Natural killer cell (primary cell): ENCODE measurements around the gene CARD6. TPM values are rescaled to one million over a fixed set of nuclear protein-coding genes. Genes with fewer than 3 reads are reported as not detected.

Experiments used
- ATAC-seq, 3 donors: fragments of 150-1000 bp in 2 of 3; fragments of 200-7000 bp in 1 of 3; cut with Tn5 transposase; 1 replicate in 1 of 3; 2 replicates in 2 of 3; pipeline ENCODE4 v1.10.0; 2021; ENCODE audit warnings: mild to moderate bottlenecking in 2 of 3, moderate library complexity in 2 of 3
- DNase-seq, 2 donors: peaks; one replicate each; pipeline versions ENCODE4 v3.0.0 to v3.0.0-alpha.2; 2013 to 2021; ENCODE audit warnings: mixed read lengths in 1 of 2
- H3K27ac ChIP-seq: one replicate; pipeline ENCODE4 v1.5.1; 2013; ENCODE audit warnings: mild to moderate bottlenecking, low read length
- H3K27me3 ChIP-seq: one replicate; pipeline ENCODE4 v1.6.1; 2013; ENCODE audit warnings: low read length; ENCODE audit not compliant: control insufficient read depth, insufficient read depth
- H3K36me3 ChIP-seq: one replicate; pipeline ENCODE4 v1.6.1; 2013; ENCODE audit warnings: low read length; ENCODE audit not compliant: control insufficient read depth, insufficient read depth
- H3K4me1 ChIP-seq: one replicate; pipeline ENCODE4 v1.6.1; 2013; ENCODE audit warnings: low read length; ENCODE audit not compliant: control insufficient read depth, insufficient read depth
- H3K4me3 ChIP-seq: one replicate; pipeline ENCODE4 v1.5.1; 2013; ENCODE audit warnings: low read length
- H3K9me3 ChIP-seq: one replicate; pipeline ENCODE4 v1.6.1; 2013; ENCODE audit warnings: low read length; ENCODE audit not compliant: control insufficient read depth, insufficient read depth
- H3K27ac Mint-ChIP-seq, 2 donors: one replicate each; pipeline ENCODE4 v1.8.0; 2022; ENCODE audit warnings: mild to moderate bottlenecking in 2 of 2, mixed read lengths in 2 of 2, moderate library complexity in 1 of 2
- H3K27me3 Mint-ChIP-seq, 2 donors: one replicate each; pipeline ENCODE4 v1.8.0; 2022; ENCODE audit warnings: low read depth in 2 of 2, mixed read lengths in 2 of 2
- H3K36me3 Mint-ChIP-seq: one replicate; pipeline ENCODE4 v1.8.0; 2022; ENCODE audit warnings: mixed read lengths
- H3K4me1 Mint-ChIP-seq, 2 donors: one replicate each; pipeline ENCODE4 v1.8.0; 2022; ENCODE audit warnings: mixed read lengths in 2 of 2
- H3K4me3 Mint-ChIP-seq: one replicate; pipeline ENCODE4 v1.8.0; 2022; ENCODE audit warnings: mild to moderate bottlenecking, moderate library complexity, mixed read lengths
- H3K9me3 Mint-ChIP-seq, 2 donors: one replicate each; pipeline ENCODE4 v1.8.0; 2022; ENCODE audit warnings: mixed read lengths in 2 of 2
- CTCF ChIP-seq: fragments of 200-600 bp; IDR thresholded peaks from one replicate; pipeline ENCODE4 v1.8.0; 2022; ENCODE audit warnings: antibody characterized with exemption
- WGBS: methylation state at CpG from one replicate; pipeline ENCODE4 v1.1.7; 2013; ENCODE audit warnings: missing lambda C conversion rate; ENCODE audit not compliant: insufficient coverage; 5-methylcytosine and 5-hydroxymethylcytosine counted together
- intact Hi-C: fragments of 100-400 bp; cut with micrococcal nuclease; formaldehyde crosslinking; loops from one replicate; pipeline ENCODE4 v1.14.2; 2022
- total RNA-seq, 4 donors: library from RNA; stranded (reverse); fragments of 120-200 nt in 1 of 4; gene quantifications; one replicate each; pipeline versions ENCODE4 v1.2.3 to v1.2.4, GENCODE V29; 2013 to 2022

The CARD6 gene
- total RNA-seq, 3 donors from 2014 or later (not counting 1 experiment from before 2014, with no cell fraction given): 3.4 to 5.2 (median 3.9) TPM

GRCh38 chr5:40834849-40835787 lies 6.0 kb upstream of the CARD6 start, which contains the start of gene RPL37:
RPL37 (minus strand) TSS chr5:40835222; CDS start chr5:40835185, 37 bp downstream.
- peak; percentile 94 to 98 (median 96) for ATAC-seq
- 8% methylated on average over 61 of the region's 61 CpGs for WGBS
- peaks cover 40% of the 10 kb centered on the region for H3K36me3 ChIP-seq
- Mint-ChIP-seq H3K4me1 (peaks cover 48 to 54% of the 10 kb centered on the region in 2 donors), H3K4me3 (peak within 1 kb of the TSS; percentile 97), H3K36me3 (peaks cover 21% of the 10 kb centered on the region), H3K27me3 (no peaks in the 10 kb centered on the region), H3K27ac (peak within 1 kb of the TSS; percentile 96 to 99), H3K9me3 (no peaks in the 10 kb centered on the region)
- peaks cover 5% of the 10 kb centered on the region for H3K9me3 ChIP-seq
- H3K27ac ChIP-seq: peak within 1 kb of the TSS; percentile 96
- intact Hi-C loops: loop anchor here (1.0 to 10.0 kb wide), 3 partner anchors 37 to 150 kb away; partner anchors contain the start of genes PRKAA1 and TTC33
- no peak for TF ChIP-seq CTCF
- peak; percentile 82 to 96 for DNase-seq
- H3K4me3 ChIP-seq: peak within 1 kb of the TSS; percentile 86
- peaks cover 17% of the 10 kb centered on the region for H3K4me1 ChIP-seq
- no peaks in the 10 kb centered on the region for H3K27me3 ChIP-seq

- H3K27ac Mint-ChIP-seq: no peak overlapping the region
- H3K4me3 Mint-ChIP-seq: no peak overlapping the region
- Histone ChIP-seq H3K4me3 (no peak overlapping the region), H3K27ac (no peak overlapping the region), H3K9me3 (peaks cover 5% of the 10 kb centered on the region), H3K4me1 (peaks cover 17% of the 10 kb centered on the region), H3K36me3 (peaks cover 11% of the 10 kb centered on the region), H3K27me3 (no peaks in the 10 kb centered on the region)
- ATAC-seq (no peak), DNase-seq (peak in 1 of 2 donors; percentile 48)
- H3K27me3 Mint-ChIP-seq: peaks cover 0 to 6% of the 10 kb centered on the region in 2 donors
- H3K36me3 Mint-ChIP-seq: peaks cover 8% of the 10 kb centered on the region
- H3K9me3 Mint-ChIP-seq: no peaks in the 10 kb centered on the region
- H3K4me1 Mint-ChIP-seq: peaks cover 46 to 48% of the 10 kb centered on the region in 2 donors
- intact Hi-C loops: loop anchor here (10.0 kb wide), 1 partner anchor 153 kb away; no protein-coding TSS in a partner anchor
- no peak for TF ChIP-seq CTCF
- 80% methylated on average over 6 of the region's 6 CpGs for WGBS
Measured at GRCh38 chr5:40838086-40838485, 3.1 kb upstream of the CARD6 start.

DNA sequence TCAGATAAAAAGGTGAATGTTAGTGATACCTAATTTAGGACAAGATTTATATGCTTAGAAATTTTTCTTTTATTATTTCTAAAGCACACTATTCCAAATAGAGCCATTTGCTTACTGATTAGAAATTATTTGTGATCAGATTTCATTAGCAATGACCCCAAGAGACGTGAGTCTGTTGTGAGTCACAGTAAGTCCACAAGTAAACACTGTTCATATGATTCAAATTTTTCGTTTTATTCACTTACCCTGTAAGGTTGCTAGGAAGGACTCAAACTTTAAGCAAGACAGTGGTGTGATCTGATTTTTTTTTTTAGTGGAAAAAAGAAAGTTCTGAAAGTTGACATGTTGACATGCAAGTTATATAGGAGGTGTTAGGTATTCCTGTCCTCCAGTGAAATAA lies 1.2 kb downstream of the CARD6 start:
- ATAC-seq (no peak), DNase-seq (no peak)
- Histone ChIP-seq H3K4me1 (no peaks in the 10 kb centered on the region), H3K4me3 (no peak overlapping the region), H3K27ac (no peak overlapping the region), H3K36me3 (no peaks in the 10 kb centered on the region), H3K9me3 (no peaks in the 10 kb centered on the region), H3K27me3 (no peaks in the 10 kb centered on the region)
- Mint-ChIP-seq H3K27me3 (peaks cover 0 to 6% of the 10 kb centered on the region in 2 donors), H3K9me3 (no peaks in the 10 kb centered on the region), H3K27ac (peak overlapping the region in 1 of 2 donors; percentile 98), H3K4me1 (peaks cover 20 to 26% of the 10 kb centered on the region in 2 donors), H3K4me3 (peak overlapping the region; percentile 100), H3K36me3 (peaks cover 7% of the 10 kb centered on the region)
- no peak for TF ChIP-seq CTCF
- WGBS: 85% methylated on average over 2 of the region's 2 CpGs
- intact Hi-C loops: no loop called here
